Stimulated activated CD8-positive, alpha-beta memory T cell treated with anti-CD3 and anti-CD28 coated beads, Interleukin-4, amount 100 ng/mL, for 4 hours (primary cell): ENCODE data around the gene GDF9.

Experiments used
- DNase-seq, 2 donors: peaks; one replicate each; pipeline ENCODE4 v3.0.0-alpha.2; 2020; ENCODE audit warnings: low read depth in 2 of 2, low spot score in 1 of 2

The GDF9 gene

GRCh38 chr5:132821350-132821749, 44.9 kb downstream of the GDF9 start:
- DNase-seq: no peak

DNA sequence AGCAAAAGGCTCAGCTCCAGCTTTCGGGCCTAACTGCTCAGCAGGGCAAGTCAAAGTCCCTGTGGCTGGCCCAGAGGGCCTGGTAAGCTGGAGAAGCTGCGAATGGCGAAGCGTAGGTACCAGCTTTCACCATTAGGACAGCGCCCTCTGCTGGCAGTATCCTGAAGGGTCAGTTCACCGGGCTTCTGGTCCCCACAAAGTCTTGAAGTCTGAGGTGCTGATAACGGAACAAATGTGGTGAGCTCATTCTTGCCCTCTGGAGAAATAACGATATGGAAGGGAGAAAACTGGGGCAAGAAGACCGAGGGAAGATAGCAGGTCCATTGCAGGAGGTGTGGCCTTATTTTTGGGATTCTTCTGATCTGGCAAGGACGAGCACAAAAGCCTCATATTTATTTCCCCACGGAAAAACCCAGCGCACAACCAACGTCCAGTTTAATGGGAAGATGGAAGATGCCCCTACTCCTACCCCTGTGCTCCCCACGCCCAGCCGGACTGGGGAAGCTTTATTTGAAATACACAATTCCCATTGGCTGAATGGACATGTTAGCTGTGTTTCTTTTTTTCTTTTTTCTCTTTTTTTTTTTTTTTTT, 46.0 kb downstream of the GDF9 start:
- DNase-seq: peak; percentile 70 to 87

DNA sequence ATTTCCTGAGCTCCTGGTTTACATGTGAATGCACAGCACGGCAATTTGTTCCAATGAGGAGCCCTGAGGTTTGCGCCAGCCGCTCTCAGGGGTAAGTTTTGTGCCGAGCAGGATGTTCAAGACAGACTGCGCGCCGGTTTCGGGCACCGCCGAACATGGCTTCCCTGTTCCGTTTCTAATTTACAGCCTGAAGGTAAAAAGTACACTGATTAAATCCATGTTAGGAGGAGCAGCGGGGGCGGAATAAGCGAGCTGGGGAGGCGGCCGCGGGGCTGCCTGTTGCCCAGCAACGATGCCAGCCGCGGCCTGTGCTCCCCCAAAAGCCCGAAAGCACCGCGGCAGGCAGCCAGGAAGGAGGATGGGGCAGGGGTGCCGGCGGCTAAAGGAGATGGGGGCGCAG, 46.8 kb downstream of the GDF9 start:
- DNase-seq: no peak

- no peak for DNase-seq
Observed at GRCh38 chr5:132817011-132817410, 49.3 kb downstream of the GDF9 start.

GRCh38 chr5:132816554-132816953, 49.7 kb downstream of the GDF9 start:
- DNase-seq: no peak

GRCh38 chr5:132816083-132816482, 50.2 kb downstream of the GDF9 start:
- no peak for DNase-seq

DNA sequence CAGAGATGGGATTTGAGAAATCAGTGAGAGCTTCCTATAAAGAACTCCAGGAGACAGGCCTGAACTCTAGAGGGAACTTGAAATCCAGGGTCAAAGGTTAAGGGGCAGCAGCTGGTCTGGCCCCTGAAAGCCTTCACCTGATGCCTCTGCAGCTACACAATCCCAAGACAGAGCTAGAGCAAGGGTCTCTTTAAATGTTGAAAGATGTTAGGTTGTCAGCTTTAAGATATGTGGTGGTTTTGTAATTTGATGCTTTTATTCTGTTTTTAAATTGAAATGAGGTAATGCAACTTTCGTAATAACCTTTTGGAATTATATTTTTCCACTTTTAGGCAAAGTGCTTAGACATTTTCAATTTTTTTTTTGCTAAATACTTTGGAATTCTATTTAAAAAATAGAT, 50.8 kb downstream of the GDF9 start:
- DNase-seq: no peak

GRCh38 chr5:132814503-132815294, 51.6 kb downstream of the GDF9 start:
- no peak for DNase-seq

DNA sequence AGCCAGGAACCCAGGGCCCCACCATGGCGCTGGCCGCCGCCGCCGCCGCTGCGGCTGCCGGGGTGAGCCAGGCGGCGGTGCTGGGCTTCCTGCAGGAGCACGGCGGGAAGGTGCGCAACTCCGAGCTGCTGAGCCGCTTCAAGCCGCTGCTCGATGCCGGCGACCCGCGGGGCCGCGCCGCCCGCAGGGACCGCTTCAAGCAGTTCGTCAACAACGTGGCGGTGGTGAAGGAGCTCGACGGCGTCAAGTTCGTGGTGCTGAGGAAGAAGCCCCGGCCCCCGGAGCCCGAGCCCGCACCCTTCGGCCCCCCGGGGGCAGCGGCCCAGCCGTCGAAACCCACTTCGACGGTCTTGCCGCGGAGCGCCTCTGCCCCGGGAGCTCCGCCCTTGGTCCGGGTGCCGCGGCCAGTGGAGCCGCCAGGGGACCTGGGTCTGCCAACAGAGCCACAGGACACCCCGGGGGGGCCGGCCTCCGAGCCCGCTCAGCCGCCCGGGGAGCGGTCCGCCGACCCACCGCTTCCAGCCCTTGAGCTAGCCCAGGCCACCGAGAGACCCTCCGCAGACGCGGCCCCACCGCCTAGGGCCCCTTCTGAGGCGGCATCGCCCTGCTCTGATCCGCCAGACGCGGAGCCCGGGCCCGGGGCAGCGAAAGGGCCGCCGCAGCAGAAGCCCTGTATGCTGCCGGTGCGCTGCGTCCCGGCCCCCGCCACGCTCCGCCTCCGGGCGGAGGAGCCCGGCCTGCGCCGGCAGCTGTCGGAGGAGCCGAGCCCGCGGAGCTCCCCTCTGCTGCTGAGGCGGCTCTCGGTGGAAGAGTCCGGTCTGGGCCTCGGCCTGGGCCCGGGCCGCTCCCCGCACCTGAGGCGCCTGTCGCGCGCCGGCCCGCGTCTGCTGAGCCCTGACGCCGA, 52.4 kb downstream of the GDF9 start:
- DNase-seq: no peak

DNA sequence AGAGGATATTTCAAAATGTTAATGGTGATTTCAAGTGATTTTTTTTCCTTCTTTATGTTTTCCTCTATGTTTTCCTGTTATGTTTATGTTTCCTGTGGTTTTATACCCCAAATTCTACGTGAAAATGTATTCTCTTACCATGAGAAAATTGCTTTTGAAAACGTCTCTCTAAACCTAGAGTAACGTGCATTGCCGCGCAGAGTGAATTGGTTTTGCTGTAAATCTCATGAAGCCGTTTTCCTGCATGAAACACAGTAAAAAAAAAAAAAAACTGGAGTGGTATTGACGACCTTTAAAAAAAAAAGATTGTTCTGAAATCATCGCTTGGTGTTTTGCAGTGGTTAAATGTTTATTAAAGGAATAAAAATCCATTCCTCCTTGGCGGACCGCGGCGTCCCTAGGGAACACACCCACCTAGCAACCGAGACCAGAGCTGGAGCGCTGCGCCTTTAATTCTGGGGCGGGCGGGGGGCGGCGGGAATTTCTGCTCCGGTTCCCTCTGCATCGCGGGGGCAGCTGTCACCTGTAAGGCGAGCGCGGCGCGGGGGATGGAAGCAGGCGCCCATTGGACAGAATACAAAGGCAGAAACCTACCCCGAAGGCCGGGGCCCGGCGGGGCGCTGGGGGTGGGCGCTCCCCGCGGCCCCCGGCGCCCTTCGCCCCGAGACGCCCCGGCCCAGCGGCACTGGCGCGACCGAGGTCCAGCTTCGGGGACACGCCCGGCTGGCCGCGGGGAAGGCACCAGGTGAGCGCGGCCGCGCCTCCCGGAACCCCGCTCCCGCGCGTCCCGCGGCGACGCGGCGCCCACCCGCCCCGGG, 53.3 kb downstream of the GDF9 start, which contains the start of gene SOWAHA:
Gene SOWAHA (plus strand): TSS at position 522 of the 818 bp plus-strand sequence. CDS start 320 bp downstream, outside the sequence.
- DNase-seq: no peak

DNA sequence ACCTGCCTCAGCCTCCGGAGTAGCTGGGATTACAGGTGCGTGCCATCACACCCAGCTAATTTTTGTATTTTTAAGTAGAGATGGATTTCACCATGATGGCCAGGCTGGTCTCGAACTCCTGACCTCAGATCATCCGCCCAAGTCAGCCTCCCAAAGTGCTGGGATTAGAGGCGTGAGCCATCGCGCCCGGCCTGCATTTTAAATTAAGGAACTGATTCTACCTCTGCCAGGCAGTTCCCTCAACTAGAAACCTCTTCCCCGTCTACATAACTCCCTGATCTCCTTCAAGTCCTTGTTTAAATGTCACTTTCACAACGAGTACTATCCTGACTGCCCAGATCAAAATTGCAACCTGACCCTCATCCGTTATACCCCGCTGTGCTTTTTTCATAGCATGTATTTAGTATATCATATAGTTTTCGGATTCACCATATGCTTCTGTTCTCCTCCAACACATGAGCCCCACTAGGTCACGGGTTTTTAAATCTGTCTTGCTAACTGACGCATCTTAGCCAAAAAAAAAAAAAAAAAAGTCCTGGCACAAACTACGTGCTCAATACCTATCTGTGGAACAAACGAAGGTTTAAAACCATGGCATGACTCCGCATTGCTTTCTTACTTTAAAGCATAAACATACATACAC, 54.0 kb downstream of the GDF9 start:
- no peak for DNase-seq
